Midbrain (tissue), 1 donor: ENCODE data around the gene CD63.

Source experiments
- DNase-seq: peaks from one replicate; lab custom pipeline; 2025; lab: John Stamatoyannopoulos, UW

CD63 gene

GRCh38 chr12:55739025-55739378 lies 10.2 kb upstream of the CD63 start:
- DNase-seq, result no peak

DNA sequence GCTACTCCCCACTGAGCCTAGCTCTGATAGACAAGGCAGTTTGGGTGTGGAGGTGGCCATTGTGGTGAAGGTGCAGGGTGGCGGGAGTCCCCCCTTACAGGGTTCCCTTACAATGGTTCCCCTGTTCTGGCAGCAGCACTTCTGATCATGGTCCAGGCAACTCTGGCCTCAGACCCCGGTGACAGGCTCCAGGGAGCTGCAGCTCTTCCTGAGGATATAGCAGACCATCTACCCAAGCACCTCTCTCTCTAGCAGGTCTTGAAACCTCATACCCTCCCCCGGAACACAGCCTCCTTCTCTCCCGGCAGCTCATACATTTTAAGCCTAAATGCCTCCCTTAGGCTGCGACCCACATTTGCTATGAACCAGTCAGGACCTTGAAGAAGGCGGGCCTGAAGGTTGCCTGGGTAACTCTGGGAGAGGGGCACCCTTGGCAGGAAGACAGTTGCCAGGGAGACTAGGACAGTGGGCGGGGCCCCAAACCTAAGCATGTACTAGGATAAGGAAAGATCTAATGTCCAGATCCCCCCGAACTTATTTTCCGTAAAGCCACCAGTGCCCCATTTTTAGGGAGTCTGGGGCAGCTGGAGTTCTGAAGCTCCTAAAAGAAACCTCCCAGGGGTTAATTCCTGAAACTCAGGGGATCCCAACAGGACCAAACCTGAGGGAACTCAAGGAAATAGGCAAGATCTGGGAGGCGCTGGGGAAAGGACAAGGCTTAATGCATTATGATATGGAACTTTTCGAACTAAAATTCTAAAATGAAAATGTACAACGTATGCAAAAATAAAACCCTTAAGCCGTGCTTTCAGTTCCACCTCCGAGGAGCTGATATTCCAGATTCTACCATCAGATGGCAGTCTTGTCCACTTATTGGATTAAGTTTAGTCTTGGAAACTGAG lies 9.6 kb upstream of the CD63 start:
- DNase-seq, result peak; percentile 91

GRCh38 chr12:55737581-55738122 lies 8.8 kb upstream of the CD63 start:
- no peak for DNase-seq

- peak; percentile 76 for DNase-seq
These were observed 8.2 kb upstream of the CD63 start for GRCh38 chr12:55736780-55737580.

- DNase-seq, result no peak
These were observed 7.3 kb upstream of the CD63 start for GRCh38 chr12:55736076-55736475.

GRCh38 chr12:55734595-55734994 lies 5.8 kb upstream of the CD63 start:
- no peak for DNase-seq

DNA sequence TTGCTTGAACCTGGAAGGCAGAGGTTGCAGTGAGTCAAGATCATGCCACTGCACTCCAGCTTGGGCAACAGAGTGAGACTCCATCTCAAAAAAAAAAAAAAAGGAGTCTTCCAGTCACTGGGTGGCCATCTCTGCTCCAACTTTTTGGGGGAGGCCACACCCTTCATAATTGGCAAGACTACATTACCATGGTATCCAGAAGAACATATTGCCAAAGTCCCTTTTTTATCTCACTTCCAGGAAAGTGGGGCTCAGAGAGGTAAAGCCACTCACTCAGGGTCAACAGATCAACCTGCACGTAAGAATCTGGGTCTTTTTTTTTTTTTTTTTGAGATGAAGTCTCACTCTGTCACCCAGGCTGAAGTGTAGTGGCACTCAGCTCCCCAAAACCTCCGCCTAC lies 5.0 kb upstream of the CD63 start:
- DNase-seq, result no peak

DNA sequence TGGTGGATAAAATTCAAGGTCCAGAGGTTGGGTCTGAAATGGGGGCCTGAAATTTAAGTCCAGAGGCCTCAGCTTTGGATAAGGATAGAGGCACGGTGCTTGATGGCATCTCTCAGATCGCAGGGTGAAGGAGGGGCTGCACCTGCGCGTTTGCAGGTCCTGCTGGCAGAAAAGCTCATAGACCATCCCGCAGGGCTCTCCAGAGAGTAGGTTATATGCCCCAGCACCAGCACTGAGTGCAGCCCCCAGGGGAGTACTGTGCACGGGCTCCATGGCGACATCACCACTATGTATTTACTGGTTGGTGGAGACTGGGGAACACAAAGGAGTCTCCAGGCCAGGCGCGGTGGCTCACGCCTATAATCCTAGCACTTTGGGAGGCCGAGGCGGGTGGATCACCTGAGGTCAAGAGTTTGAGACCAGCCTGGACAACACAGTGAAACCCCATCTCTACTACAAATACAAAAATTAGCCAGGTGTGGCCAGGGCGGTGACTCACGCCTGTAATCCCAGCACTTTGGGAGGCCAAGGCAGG lies 4.3 kb upstream of the CD63 start:
- no peak for DNase-seq

DNA sequence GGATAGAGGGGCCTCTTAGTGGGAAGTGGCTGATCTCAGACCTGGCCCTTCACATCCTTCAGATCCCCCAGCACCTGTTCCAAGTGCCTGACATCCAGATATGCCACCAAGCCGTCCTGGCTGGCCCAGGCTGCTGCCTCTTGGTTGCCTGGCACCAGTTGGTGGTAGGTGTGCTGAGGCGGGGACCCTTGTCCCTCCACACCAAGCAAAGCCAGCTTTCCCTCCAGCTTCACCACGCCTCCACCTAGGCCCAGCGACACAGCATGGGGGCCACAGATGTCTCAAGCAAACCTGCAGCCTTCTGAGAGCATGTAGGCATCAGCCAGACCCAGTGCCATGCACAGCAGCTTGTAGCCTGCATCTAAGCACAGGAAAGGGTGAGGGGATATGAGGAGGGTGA lies 3.5 kb upstream of the CD63 start:
- DNase-seq, result no peak

DNA sequence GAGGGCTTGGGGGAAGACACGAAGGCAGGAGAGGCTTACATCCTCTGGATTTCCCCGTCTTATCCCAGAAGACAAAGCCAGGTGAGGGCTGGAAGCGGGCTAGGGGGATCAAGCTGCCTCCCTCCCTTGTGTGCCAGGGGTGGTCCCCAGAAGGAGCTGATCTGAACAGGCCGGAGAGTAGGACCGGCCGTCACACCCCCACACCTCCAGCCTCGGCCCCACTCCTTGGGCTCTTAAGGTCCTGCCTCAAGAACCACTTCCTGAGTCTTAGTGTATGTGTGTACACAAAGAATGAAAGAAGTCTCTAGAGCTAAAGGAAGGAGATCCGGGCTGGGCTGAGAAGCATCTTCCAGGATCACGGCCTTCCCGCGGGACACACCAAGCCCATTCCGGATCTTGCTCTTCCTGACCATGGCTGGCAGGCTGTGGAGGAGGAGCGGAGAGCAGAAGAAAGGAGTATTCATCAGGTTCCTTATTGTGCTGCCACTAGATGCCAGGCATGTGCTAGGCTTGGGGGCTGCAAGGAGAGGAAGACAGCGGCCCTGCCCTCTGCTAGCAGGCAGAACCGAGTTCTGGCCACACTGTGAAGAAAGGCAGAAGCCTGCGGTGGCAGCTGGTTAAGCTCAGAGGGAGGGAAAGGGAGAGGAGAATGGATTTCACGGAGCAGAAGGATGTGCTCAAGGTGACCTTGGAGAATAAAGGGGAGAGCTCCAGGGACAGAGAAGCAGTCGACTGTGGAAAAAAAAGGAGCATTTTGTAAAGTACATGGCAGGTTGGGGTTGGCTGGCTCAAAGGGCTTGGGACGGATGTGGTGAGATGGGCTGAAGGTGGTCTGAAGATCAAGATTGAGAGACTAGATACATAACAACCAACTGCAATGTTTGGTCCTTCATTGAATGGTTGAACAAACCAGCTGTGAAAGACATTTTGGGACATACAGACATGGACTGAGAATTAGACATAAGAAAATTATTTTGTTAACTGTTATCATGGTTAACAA lies 1.3 kb upstream of the CD63 start:
- DNase-seq, result peak; percentile 63

DNA sequence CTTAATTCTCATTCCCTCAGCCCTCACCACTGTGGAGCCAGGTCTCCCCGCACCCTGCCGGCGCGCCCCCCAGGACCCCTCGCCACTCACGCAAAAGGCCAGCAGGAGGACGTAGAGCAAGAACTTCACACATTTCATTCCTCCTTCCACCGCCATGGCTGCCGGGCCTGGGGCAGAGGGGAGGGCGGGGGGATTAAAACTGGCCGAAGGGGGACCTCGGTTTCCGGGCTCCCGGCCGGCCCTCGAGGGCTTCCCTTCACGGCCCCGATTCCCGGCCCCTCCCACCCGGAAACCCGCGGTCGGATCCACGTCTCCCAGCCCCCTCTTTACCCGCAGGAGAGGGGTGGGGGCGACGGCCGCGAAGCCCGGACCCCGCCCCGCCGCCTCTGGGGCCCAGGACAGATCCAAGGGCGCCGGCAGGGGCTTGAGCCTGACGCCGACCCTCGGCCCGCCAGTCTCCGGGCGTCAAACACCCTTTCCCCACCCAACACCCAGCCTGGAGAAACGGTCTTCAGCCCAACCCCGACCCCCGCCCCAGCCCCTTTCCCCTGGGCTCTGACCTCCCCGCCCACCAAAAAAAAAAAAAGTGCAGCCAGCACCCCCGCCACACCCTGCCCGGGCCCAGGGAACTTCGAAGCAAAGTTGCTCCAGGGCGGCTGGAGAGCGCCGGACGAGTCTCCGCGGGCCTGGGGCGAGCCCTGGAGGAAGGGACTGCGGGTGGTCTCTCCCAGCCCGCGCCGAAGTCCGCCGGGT lies 447 bp downstream of the CD63 start:
- DNase-seq, result peak; percentile 75

DNA sequence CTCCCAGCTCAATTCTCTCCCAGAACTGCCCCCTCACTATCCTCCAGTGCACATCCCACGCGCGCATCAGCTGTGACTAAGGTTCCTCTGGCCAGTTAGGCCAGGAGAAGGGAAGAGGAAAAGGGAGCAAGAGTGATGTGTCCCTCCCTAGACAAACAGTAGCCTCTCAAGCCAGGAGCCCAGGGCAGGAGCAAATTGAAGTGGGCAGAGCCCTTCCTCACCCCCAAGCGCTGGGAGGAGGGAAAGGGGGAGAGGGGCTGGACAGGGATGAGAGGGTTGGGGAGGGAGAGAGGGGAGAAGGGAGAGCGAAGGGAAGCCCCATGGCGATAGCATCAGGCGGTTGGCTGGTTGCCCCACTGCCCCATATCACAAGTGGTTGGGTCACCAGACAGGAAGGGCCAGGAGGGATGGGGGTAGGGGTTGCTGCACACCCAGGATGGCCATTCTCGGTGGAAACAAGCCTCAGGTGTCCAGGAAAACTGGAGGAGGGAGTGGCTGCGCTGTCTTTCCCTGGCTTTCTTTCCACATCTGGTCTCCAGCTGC lies 1.1 kb downstream of the CD63 start:
- no peak for DNase-seq

DNA sequence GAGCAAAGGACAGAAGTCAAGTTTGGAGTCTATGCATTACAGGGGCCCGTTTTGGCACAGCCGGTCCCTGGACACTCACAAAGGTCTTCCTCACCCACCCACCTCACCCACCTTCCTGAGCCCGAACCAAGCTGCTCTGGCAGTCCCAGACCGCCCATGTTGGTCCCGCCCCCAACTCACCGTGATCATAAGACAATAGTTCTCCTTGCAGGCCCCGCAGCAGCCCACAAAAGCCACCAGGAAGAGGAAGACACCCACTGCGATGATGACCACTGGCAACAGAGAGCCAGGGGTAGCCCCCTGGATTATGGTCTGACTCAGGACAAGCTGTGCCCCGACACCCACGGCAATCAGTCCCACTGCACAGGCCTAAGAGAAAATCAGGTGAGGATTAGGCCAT lies 1.8 kb downstream of the CD63 start:
- no peak for DNase-seq

GRCh38 chr12:55725556-55725955 lies 3.3 kb downstream of the CD63 start:
- no peak for DNase-seq

DNA sequence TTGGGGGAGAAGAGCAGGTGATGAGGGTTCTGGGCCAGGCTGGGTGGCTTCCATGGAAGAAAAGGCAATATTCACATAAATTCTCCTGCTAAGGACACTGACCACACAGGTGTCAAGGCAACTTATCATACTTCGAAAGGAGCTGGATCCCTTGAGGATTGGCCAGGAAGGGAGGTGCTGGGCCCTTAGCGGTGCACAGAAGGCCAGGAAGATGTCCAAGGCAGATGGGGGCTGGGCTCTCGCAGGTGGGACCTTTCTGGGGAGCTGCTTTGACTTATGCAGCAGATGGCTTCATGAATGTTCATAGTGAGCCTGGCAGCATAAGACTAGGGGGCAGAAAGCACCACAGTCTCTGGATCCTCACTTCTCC lies 3.9 kb downstream of the CD63 start:
- no peak for DNase-seq

DNA sequence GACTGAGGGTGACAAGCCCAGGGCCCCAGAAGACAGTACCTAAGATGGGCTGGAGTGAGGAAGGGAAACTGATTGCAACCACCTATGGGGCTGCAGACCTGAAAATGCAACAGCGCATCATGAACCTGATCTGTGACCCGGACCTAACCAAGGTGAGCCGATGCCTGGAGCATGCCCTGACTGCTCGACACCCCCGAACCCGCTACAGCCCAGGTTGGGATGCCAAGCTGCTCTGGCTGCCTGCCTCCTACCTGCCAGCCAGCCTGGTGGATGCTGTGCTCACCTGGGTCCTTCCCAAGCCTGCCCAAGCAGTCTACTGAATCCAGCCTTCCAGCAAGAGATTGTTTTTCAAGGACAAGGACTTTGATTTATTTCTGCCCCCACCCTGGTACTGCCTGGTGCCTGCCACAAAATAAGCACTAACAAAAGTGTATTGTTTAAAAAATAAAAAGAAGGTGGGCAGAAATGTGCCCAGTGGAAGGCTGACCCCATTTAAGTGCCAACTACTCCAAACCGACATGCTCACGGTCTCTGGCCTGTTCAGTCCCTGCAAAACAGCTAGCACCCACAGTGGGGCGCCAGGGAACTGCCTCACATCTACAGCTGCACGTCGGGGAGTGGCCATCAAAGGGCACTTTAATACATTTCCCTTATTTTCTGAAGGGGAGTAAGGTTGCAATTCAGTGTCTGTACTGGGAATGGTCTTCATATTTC lies 4.4 kb downstream of the CD63 start:
- DNase-seq, result peak; percentile 63

DNA sequence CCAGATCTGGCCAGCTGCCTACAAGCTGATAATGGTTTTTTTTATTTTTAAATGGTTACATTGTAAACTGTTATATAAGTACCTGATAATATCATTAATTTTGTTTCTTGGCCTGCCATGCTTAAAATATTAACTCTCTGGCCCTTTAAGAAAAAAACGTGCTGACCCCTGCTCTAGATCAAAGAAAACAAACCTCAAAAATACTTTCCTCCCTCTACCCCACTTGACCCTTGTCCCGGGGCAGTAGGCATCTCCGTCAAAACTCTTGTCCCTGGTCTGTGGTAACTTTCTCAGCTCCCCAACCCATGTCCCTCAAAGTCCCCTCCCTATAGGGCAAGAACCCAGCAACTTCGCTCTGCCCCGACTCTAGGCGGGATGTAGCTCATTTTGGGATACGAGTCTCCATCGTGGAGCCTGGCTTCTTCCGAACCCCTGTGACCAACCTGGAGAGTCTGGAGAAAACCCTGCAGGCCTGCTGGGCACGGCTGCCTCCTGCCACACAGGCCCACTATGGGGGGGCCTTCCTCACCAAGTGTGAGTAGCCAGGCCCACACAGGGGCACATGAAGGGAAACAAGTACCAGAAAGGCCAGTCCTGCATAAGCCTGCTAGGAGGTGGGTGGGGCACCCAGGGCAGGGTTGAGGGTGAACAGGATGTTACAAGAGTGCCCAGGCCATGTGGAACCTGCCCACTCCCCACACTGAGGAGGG lies 5.1 kb downstream of the CD63 start:
- no peak for DNase-seq

DNA sequence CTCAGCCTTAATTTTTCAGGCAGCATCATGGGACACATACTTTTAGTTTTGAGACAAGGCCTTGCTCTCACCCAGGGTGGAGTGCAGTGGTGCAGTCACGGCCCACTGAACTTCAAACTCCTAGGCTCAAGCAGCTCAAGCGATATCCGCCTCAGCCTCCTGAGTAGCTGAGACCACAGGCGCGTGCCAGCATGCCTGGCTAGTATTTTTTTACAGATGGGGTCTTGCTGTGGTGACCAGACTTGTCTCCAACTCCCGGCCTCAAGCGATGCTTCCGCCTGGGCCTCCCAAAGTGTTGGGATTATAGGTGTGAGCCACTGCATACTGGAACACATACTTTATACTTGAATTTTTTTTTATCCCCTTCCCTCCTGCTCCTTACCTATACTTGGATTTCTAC lies 5.9 kb downstream of the CD63 start:
- DNase-seq, result no peak

GRCh38 chr12:55721601-55722213 lies 7.1 kb downstream of the CD63 start:
- no peak for DNase-seq
